Aorta (tissue), 5 donors: ENCODE results near the gene CCL20. TPM values are rescaled to one million over a fixed set of nuclear protein-coding genes. Genes with fewer than 3 reads are reported as not detected.

Experiments used
- ATAC-seq: fragments of 200-7000 bp; cut with Tn5 transposase; one replicate; pipeline ENCODE4 v1.9.1; 2022; ENCODE audit warnings: moderate library complexity; ENCODE audit not compliant: low FRiP score
- DNase-seq, 2 donors: peaks; one replicate each; pipeline ENCODE4 v3.0.0-alpha.2; 2020
- H3K27ac ChIP-seq, 2 donors: one replicate each; pipeline ENCODE4 v1.5.1; 2013; ENCODE audit warnings: low read length in 2 of 2, mild to moderate bottlenecking in 2 of 2, moderate library complexity in 2 of 2, control low read depth in 1 of 2, inconsistent platforms in 1 of 2, low read depth in 1 of 2
- H3K27me3 ChIP-seq, 2 donors: one replicate each; pipeline ENCODE4 v1.6.1; 2013; ENCODE audit warnings: control low read depth in 1 of 2, low read length in 1 of 2, mild to moderate bottlenecking in 1 of 2, moderate library complexity in 1 of 2; ENCODE audit not compliant: insufficient read depth in 2 of 2, control insufficient read depth in 1 of 2
- H3K36me3 ChIP-seq, 2 donors: one replicate each; pipeline ENCODE4 v1.6.1; 2013; ENCODE audit warnings: control low read depth in 1 of 2, low read length in 1 of 2, mild to moderate bottlenecking in 1 of 2; ENCODE audit not compliant: insufficient read depth in 2 of 2, control insufficient read depth in 1 of 2
- H3K4me1 ChIP-seq, 2 donors: one replicate each; pipeline ENCODE4 v1.6.1; 2013; ENCODE audit warnings: low read length in 2 of 2, control low read depth in 1 of 2, mild to moderate bottlenecking in 1 of 2, moderate library complexity in 1 of 2; ENCODE audit not compliant: insufficient read depth in 2 of 2, control insufficient read depth in 1 of 2
- H3K4me3 ChIP-seq, 2 donors: one replicate each; pipeline ENCODE4 v1.5.1; 2013; ENCODE audit warnings: low read length in 2 of 2, control low read depth in 1 of 2, mild to moderate bottlenecking in 1 of 2
- H3K9me3 ChIP-seq: one replicate; pipeline ENCODE4 v1.6.1; 2013; ENCODE audit warnings: mild to moderate bottlenecking, low read length; ENCODE audit not compliant: control insufficient read depth
- WGBS, 2 donors: extraction: QIAGEN DNeasy Blood & Tissue Kit; methylation state at CpG; one replicate each; pipeline ENCODE4 v1.1.7; 2013; 5-methylcytosine and 5-hydroxymethylcytosine counted together
- intact Hi-C, 2 donors: fragments of 100-400 bp; cut with DNase I; formaldehyde crosslinking; loops; one replicate each; pipeline versions ENCODE4 v1.14.2 to v1.15.0; 2022
- polyA plus RNA-seq, 2 donors: library from polyadenylated mRNA; stranded (reverse); fragments of 200-250 nt; gene quantifications; one replicate each; pipeline ENCODE4 v1.2.3, GENCODE V29; 2013
- total RNA-seq, 2 donors: library from RNA; stranded (reverse); fragmentation: NEBNext Ultra II Directional; extraction: Animal tissue kit (Norgen Biotek cat#: 25700); gene quantifications; one replicate each; pipeline ENCODE4 v1.2.1, GENCODE V29; 2021
- donor health status: healthy with polysubstance abuse.
- donor health status: Bipolar disorder and iron deficiency.
- donor health status: DM: no; HTN: no; CAD: no.
- donor health status: DM: no; HTN: no; CAD: no.
- donor health status: DM: yes; HTN: yes; CAD: no.

The CCL20 gene
- total and polyA plus RNA-seq, 4 donors = 0.23 to 5.5 (median 0.45) TPM; not detected in 1

DNA sequence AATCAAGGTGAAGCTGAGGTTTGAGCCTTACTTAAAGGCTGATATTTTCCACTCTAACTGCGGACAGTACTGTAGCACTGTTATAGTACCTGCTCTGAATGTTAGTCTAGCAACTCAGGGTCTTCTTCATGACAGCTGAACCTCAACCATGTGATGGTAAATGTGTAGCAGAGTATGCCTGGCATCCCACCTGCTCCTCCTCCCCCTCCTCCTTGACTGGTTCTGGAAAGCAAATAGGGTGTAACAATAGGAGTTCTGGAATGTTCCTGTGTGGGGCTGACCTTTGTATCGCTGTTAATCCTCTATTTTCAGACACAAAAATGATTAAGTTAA is 447 bp upstream of the CCL20 start:
- 88 to 90% methylated on average over 2 of the region's 2 CpGs for WGBS, 2 donors
- H3K4me1 ChIP-seq = no peaks in the 10 kb centered on the region
- ATAC-seq (no peak), DNase-seq (no peak)
- no peaks in the 10 kb centered on the region for H3K36me3 ChIP-seq
- H3K9me3 ChIP-seq = no peaks in the 10 kb centered on the region
- intact Hi-C loops = loop anchor here in 1 of 2 donors (10.0 kb wide), 1 partner anchor 842 kb away; no protein-coding TSS in a partner anchor
- no peak overlapping the region for H3K4me3 ChIP-seq
- H3K27ac ChIP-seq = no peak overlapping the region
- no peaks in the 10 kb centered on the region for H3K27me3 ChIP-seq

DNA sequence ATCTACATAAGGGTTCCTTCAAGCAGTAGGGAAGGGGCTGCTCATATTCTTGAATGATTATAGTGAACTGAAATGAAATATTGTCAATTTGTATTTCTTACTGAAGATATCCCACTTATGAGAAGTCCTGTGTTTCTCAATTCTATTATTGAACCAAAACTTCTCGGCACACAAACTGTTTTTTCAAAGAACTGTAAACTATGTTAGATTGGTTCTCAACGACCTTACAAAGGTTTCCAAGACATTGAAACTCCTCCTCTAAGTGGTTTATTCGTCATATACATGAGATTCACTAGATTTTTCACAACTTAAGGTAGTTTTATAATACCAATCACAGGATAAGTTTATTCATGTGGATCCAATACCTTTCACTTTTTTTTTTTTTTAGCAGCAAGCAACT is 1.4 kb downstream of the CCL20 start:
- Histone ChIP-seq H3K9me3 (no peaks in the 10 kb centered on the region), H3K36me3 (no peaks in the 10 kb centered on the region), H3K4me1 (peaks cover 3 to 6% of the 10 kb centered on the region in 2 donors), H3K4me3 (no peak overlapping the region), H3K27me3 (no peaks in the 10 kb centered on the region), H3K27ac (no peak overlapping the region)
- ATAC-seq (no peak), DNase-seq (no peak)
- intact Hi-C loops = loop anchor here in 1 of 2 donors (5.0 to 10.0 kb wide), 2 partner anchors 47 to 840 kb away; no protein-coding TSS in a partner anchor
- 66 to 77% methylated on average over 3 of the region's 3 CpGs for WGBS, 2 donors

DNA sequence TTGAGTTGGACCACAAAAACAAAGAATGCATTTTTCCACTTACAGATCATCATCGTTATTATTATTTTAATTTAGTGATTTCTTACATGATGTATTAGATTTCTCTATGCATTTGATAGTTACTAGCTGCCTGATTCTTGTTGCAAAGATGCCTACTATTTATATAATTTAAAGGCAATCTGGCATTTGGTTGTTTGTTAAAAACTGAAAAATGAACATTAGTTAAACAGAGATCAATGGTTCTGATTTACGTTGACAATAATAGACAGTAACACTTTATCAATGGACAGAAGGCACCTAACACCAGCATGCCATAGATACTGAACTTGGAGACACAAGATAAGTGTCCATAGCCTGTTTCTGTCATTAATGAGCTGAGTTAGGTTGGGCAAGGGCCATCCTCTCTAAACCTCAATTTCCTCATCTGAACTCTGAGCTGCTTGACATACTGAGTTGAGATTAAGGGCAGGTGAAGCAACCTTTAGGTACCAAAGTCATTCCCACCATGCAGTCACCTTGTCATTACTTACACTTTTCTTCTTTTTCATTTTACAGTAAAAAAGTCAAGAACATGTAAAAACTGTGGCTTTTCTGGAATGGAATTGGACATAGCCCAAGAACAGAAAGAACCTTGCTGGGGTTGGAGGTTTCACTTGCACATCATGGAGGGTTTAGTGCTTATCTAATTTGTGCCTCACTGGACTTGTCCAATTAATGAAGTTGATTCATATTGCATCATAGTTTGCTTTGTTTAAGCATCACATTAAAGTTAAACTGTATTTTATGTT is 3.1 kb downstream of the CCL20 start:
- ATAC-seq (no peak), DNase-seq (no peak)
- H3K4me3 ChIP-seq = no peak overlapping the region
- no peaks in the 10 kb centered on the region for H3K36me3 ChIP-seq
- intact Hi-C loops = loop anchor here in 1 of 2 donors (5.0 to 10.0 kb wide), 2 partner anchors 46 to 838 kb away; no protein-coding TSS in a partner anchor
- no peaks in the 10 kb centered on the region for H3K9me3 ChIP-seq
- H3K27ac ChIP-seq = no peak overlapping the region
- H3K4me1 ChIP-seq = peaks cover 3 to 6% of the 10 kb centered on the region in 2 donors
- 96 to 97% methylated on average over 2 of the region's 2 CpGs for WGBS, 2 donors
- no peaks in the 10 kb centered on the region for H3K27me3 ChIP-seq

DNA sequence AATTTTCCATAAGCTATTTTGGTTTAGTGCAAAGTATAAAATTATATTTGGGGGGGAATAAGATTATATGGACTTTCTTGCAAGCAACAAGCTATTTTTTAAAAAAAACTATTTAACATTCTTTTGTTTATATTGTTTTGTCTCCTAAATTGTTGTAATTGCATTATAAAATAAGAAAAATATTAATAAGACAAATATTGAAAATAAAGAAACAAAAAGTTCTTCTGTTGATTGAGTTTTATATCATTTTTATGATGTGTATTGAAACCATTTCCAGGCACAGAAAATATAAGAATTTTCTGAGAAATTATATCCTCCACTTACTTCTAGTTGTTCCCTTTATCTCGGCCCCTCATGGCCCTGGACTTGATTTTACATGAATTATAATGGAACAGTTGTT is 3.7 kb downstream of the CCL20 start:
- H3K27ac ChIP-seq = no peak overlapping the region
- no peak overlapping the region for H3K4me3 ChIP-seq
- no peaks in the 10 kb centered on the region for H3K27me3 ChIP-seq
- ATAC-seq = no peak
- H3K4me1 ChIP-seq = peaks cover 3 to 6% of the 10 kb centered on the region in 2 donors
- intact Hi-C loops = loop anchor here in 1 of 2 donors (5.0 to 10.0 kb wide), 2 partner anchors 45 to 837 kb away; no protein-coding TSS in a partner anchor
- no peaks in the 10 kb centered on the region for H3K36me3 ChIP-seq
- WGBS, 2 donors = 83 to 85% methylated on average over 1 of the region's 1 CpG
- DNase-seq = no peak
- H3K9me3 ChIP-seq = no peaks in the 10 kb centered on the region

DNA sequence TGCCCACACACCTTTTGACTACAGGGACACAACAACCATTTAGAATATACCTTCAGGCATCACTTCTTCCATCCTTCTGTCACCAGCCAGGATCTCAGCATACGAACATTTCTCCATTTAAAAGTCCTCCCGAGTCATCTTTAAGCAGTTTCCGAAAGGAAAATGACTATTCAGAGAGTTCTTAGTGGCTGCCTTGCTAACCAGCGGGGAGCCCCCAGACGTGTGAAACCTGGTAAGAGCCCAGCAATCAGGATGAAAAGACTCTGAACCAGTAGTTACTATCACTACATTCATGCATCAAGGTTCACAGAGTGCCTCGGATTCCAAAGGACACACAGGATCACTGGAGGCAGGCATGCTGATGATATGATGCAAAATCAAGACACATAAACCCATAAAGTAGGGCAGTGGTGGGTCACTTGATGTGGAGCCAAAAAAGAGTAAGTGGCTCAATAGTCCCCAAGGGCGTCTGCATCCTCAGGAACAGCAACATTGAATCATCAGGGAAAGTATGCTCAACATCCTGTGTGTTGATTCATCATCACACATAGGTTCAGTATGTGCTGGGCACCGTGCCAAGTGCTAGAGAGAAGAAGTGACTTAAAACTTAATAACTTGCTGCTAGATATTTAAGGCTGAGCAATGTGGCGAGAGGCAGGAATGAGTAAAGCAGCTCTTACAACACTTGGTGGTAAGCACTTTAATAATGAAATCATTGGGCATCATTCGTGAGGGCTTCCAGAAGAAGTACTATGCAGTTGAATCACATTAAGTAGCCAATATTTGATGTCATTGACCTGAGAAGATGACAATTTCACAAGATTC is 4.4 kb downstream of the CCL20 start:
- peak; percentile 86 for ATAC-seq
- Histone ChIP-seq H3K4me3 (no peak overlapping the region), H3K27ac (peak overlapping the region; percentile 59 to 99), H3K27me3 (no peaks in the 10 kb centered on the region), H3K4me1 (peaks cover 3 to 6% of the 10 kb centered on the region in 2 donors), H3K36me3 (no peaks in the 10 kb centered on the region), H3K9me3 (no peaks in the 10 kb centered on the region)
- intact Hi-C loops = loop anchor here in 1 of 2 donors (5.0 to 10.0 kb wide), 2 partner anchors 44 to 837 kb away; no protein-coding TSS in a partner anchor
- WGBS, 2 donors = 10 to 26% methylated on average over 10 of the region's 10 CpGs
- DNase-seq = peak; percentile 97 to 98

DNA sequence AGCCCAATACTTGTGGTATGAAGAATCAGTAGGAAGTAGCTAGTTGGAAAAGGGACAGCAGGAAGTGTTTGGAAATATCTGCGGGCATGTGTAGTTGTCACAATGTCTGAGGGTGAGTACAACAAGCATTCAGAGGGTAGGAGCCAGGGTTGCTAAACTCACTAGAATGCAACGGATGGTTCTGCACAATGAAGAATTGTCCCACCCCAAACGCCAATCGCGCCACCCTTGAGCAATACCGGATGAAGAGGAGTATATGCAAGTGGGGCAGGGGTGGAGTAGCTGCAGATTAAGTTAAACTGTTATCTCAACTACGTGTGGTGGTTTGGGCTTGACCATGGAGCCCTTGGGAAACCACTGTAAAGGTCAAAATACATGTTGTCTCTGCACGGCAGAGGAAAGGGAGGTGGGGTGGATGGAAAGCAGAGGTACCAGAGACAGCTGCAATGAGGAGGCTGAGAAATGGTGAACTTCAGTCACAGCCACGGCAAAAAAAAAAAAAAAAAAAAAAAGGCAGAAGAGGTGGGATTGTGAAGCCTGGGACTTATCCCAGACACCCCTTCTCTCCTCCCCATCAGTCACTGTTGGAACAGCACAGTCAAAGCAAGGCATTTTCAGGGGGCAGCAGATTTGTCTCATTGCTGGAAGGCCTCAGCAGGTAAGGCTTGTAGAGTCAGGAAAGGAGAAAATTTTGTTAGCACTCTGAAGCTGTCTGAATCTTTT is 5.2 kb downstream of the CCL20 start:
- no peaks in the 10 kb centered on the region for H3K36me3 ChIP-seq
- no peak overlapping the region for H3K4me3 ChIP-seq
- no peaks in the 10 kb centered on the region for H3K27me3 ChIP-seq
- peak overlapping the region; percentile 59 to 99 for H3K27ac ChIP-seq
- no peak for ATAC-seq
- peaks cover 3 to 6% of the 10 kb centered on the region in 2 donors for H3K4me1 ChIP-seq
- peak; percentile 67 to 82 for DNase-seq
- H3K9me3 ChIP-seq = no peaks in the 10 kb centered on the region
- WGBS, 2 donors = 80 to 87% methylated on average over 9 of the region's 9 CpGs
- intact Hi-C loops = loop anchor here in 1 of 2 donors (5.0 to 10.0 kb wide), 2 partner anchors 43 to 836 kb away; no protein-coding TSS in a partner anchor

DNA sequence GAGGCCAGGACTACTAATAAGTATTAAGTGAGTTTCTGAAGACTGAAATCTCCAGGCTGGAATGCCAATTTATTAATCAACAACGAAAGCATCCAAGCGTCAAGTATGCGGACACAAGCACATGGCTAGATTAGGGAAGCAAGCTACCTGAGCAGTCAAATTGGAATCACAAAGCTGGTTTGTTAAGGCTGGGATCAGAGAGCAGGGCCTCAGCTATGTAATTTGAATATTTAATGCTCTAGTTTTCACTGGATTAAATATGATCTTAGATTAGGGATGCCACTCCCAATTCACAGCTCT is 5.7 kb downstream of the CCL20 start:
- no peak overlapping the region for H3K27ac ChIP-seq
- ATAC-seq (no peak), DNase-seq (no peak)
- H3K9me3 ChIP-seq = no peaks in the 10 kb centered on the region
- intact Hi-C loops = loop anchor here in 1 of 2 donors (5.0 to 10.0 kb wide), 2 partner anchors 43 to 835 kb away; no protein-coding TSS in a partner anchor
- peaks cover 3 to 6% of the 10 kb centered on the region in 2 donors for H3K4me1 ChIP-seq
- H3K36me3 ChIP-seq = no peaks in the 10 kb centered on the region
- WGBS, 2 donors = 95 to 96% methylated on average over 3 of the region's 3 CpGs
- no peaks in the 10 kb centered on the region for H3K27me3 ChIP-seq
- no peak overlapping the region for H3K4me3 ChIP-seq
